Measurements from ENCODE around the gene SFRP2. TPM values are rescaled to one million over a fixed set of nuclear protein-coding genes. Genes with fewer than 3 reads are reported as not detected.

Gene SFRP2
- total RNA-seq, 2 donors from 2014 or later: not detected

DNA sequence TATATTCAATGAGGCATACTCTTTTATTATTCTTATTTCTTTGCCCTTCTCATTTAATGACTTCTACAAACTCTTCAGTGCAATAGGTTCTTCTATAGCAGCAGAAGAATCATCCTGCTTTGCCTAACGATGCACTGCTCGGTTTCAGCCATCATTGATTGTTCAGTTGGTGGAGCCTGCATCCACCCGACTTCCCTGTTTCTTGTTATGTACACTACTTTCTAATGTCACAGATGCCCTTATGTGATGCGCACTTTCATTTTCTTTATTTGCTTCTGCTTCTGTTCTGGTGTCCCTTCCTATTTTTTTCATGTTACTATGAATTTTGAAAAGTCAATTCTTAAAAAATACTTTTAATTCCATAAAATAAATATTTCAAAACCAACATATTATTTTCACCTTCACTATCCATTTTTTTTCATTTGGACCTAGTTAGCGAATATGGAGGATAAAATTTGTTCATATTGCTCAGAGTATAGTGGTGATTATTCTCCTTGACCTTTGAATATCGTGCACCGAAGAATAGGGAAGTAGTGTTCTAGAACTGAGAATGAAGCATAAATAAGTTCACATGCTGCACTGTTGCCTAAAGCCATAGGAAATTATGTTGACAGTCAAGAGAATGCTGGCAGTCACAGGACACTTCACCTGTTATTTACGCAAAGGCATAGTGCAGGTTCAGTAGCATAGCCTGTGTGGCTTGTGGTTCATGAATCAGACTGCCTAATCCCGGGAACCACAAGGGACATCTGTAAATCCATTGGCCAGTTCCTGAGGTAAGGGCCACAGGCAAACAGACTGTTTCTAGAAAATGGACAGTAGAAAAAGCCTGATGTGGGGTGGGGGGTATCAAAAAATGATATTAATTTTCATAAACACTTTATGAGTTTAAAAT is 21.3 kb upstream of the SFRP2 start:
- H3K27ac Mint-ChIP-seq: no peak overlapping the region
- ATAC-seq (replicated peaks): no peak
- H3K4me3 Mint-ChIP-seq: no peak overlapping the region
- H3K27me3 Mint-ChIP-seq: no peaks in the 10 kb centered on the region
- no peaks in the 10 kb centered on the region for H3K36me3 Mint-ChIP-seq (ENCODE audit: low read depth)
- no peaks in the 10 kb centered on the region for H3K9me3 Mint-ChIP-seq
- peaks cover 8% of the 10 kb centered on the region for H3K4me1 Mint-ChIP-seq

GRCh38 chr4:153809307-153809706 is 20.4 kb upstream of the SFRP2 start:
- ATAC-seq (replicated peaks): peak; percentile 93
- no peaks in the 10 kb centered on the region for H3K27me3 Mint-ChIP-seq
- H3K27ac Mint-ChIP-seq: no peak overlapping the region
- peaks cover 8% of the 10 kb centered on the region for H3K4me1 Mint-ChIP-seq
- no peak overlapping the region for H3K4me3 Mint-ChIP-seq
- no peaks in the 10 kb centered on the region for H3K36me3 Mint-ChIP-seq (ENCODE audit: low read depth)
- no peaks in the 10 kb centered on the region for H3K9me3 Mint-ChIP-seq

- Mint-ChIP-seq H3K9me3 (no peaks in the 10 kb centered on the region), H3K36me3 (ENCODE audit: low read depth) (no peaks in the 10 kb centered on the region), H3K4me3 (no peak overlapping the region), H3K27me3 (no peaks in the 10 kb centered on the region), H3K27ac (no peak overlapping the region), H3K4me1 (peaks cover 8% of the 10 kb centered on the region)
- no peak for ATAC-seq (replicated peaks)
Observed at GRCh38 chr4:153808175-153808574, 19.3 kb upstream of the SFRP2 start.

DNA sequence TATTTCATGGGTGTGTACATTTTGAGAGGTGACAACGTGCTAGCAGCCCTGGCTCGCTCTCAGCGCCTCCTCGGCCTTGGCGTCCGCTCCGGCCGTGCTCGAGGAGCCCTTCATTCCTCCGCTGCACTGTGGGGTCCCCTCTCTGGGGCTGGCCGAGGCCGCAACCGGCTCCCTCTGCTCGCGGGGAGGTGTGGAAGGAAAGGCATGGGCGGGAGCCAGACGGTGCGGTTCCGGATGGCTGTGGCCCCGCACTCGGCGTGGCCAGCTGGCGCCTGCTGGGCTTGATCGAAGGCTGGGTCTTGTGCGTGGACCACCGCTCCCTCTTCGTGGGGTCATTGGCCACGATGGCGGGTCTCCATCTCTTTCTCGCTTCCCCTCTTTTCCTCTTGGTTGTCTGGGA is 17.2 kb upstream of the SFRP2 start:
- Mint-ChIP-seq H3K27me3 (peaks cover 3% of the 10 kb centered on the region), H3K4me1 (peaks cover 8% of the 10 kb centered on the region), H3K9me3 (no peaks in the 10 kb centered on the region), H3K4me3 (no peak overlapping the region), H3K27ac (no peak overlapping the region), H3K36me3 (ENCODE audit: low read depth) (no peaks in the 10 kb centered on the region)
- ATAC-seq (replicated peaks): no peak

DNA sequence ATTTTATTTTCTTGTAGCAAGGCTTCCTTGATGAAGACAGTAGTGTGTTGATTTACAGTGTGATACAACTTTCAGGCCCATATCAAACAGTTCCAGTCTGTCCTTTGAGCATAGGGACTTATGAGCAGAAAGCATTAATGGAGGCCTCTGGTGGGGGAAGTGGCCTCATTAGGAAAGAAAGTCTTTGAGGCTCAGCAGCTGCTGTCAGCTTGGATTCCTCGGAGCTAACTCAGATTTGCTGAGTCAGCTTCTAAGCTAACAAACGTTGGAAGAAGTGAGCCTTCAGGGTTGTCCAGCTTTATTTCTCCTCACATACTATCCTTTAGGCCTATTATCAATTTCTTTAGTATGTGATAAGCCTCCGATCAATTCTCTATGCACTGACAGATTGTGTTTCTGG is 15.8 kb upstream of the SFRP2 start:
- Mint-ChIP-seq H3K9me3 (no peaks in the 10 kb centered on the region), H3K36me3 (ENCODE audit: low read depth) (no peaks in the 10 kb centered on the region), H3K27ac (no peak overlapping the region), H3K4me3 (no peak overlapping the region), H3K4me1 (peaks cover 5% of the 10 kb centered on the region), H3K27me3 (peaks cover 3% of the 10 kb centered on the region)
- no peak for ATAC-seq (replicated peaks)

GRCh38 chr4:153799694-153800074 is 10.8 kb upstream of the SFRP2 start:
- H3K36me3 Mint-ChIP-seq (ENCODE audit: low read depth): no peaks in the 10 kb centered on the region
- no peak overlapping the region for H3K4me3 Mint-ChIP-seq
- no peak for ATAC-seq (replicated peaks)
- no peaks in the 10 kb centered on the region for H3K9me3 Mint-ChIP-seq
- H3K27ac Mint-ChIP-seq: no peak overlapping the region
- no peaks in the 10 kb centered on the region for H3K4me1 Mint-ChIP-seq
- peaks cover 39% of the 10 kb centered on the region for H3K27me3 Mint-ChIP-seq

DNA sequence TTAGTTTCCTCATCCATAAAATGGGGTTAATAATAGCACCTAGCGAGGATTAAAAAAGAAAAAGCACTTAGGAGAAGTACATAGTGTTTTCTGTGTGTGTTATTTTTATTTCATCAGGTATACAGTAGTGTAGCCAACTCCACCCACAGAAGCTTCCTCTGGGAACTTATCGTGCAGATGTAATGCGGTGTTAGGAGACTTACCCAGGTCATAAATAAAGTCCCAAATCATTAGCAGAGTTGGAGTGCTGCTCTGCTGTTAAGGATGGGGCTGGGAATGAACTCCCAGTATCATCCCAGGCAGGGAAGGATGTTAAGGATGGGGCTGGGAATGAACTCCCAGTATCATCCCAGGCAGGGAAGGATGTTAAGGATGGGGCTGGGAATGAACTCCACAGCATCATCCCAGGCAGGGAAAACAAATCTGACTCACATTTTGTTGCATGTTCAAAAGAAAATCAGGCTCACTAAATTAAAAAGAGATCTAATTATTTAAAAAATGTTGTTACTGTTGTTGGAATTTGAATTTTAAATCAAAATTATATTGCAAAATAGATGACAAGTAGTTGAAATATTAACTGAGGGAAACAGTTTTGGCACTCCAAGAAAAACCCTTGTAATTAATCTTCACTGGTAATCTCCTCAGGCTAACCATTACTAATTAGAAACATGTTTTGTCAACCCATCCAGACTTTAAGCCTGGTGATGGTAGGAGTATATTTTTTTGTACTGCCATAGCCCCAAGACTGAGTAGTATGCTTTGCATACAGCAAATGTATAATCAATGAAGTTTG is 10.2 kb upstream of the SFRP2 start:
- no peaks in the 10 kb centered on the region for H3K9me3 Mint-ChIP-seq
- no peak for ATAC-seq (replicated peaks)
- H3K27ac Mint-ChIP-seq: no peak overlapping the region
- peaks cover 44% of the 10 kb centered on the region for H3K27me3 Mint-ChIP-seq
- no peaks in the 10 kb centered on the region for H3K4me1 Mint-ChIP-seq
- no peaks in the 10 kb centered on the region for H3K36me3 Mint-ChIP-seq (ENCODE audit: low read depth)
- H3K4me3 Mint-ChIP-seq: no peak overlapping the region

GRCh38 chr4:153798420-153798819 is 9.5 kb upstream of the SFRP2 start:
- no peaks in the 10 kb centered on the region for H3K9me3 Mint-ChIP-seq
- no peak overlapping the region for H3K27ac Mint-ChIP-seq
- no peak overlapping the region for H3K4me3 Mint-ChIP-seq
- no peaks in the 10 kb centered on the region for H3K36me3 Mint-ChIP-seq (ENCODE audit: low read depth)
- peaks cover 49% of the 10 kb centered on the region for H3K27me3 Mint-ChIP-seq
- no peaks in the 10 kb centered on the region for H3K4me1 Mint-ChIP-seq
- no peak for ATAC-seq (replicated peaks)

DNA sequence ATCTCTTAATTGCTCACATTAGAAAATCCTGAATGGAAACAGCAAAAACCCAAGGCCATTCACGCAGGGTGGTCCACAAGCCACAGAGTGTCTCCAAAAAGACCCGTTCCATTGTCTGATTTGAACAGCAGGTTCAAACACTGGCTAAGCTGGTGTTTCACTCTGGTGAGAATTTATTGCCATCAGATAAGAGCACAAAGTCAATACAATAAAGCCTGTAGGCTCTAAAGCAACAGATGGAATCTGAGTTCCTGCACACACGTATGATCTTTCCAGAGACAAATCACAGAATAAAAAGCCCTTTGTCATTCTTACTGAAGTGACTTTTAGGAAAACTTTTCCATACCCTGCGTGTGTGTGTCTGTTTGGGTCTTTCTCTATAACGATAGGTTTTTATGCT is 5.1 kb upstream of the SFRP2 start:
- Mint-ChIP-seq H3K9me3 (no peaks in the 10 kb centered on the region), H3K27ac (no peak overlapping the region), H3K27me3 (peaks cover 78% of the 10 kb centered on the region), H3K4me1 (peaks cover 7% of the 10 kb centered on the region), H3K4me3 (no peak overlapping the region), H3K36me3 (ENCODE audit: low read depth) (peaks cover 5% of the 10 kb centered on the region)
- no peak for ATAC-seq (replicated peaks)

DNA sequence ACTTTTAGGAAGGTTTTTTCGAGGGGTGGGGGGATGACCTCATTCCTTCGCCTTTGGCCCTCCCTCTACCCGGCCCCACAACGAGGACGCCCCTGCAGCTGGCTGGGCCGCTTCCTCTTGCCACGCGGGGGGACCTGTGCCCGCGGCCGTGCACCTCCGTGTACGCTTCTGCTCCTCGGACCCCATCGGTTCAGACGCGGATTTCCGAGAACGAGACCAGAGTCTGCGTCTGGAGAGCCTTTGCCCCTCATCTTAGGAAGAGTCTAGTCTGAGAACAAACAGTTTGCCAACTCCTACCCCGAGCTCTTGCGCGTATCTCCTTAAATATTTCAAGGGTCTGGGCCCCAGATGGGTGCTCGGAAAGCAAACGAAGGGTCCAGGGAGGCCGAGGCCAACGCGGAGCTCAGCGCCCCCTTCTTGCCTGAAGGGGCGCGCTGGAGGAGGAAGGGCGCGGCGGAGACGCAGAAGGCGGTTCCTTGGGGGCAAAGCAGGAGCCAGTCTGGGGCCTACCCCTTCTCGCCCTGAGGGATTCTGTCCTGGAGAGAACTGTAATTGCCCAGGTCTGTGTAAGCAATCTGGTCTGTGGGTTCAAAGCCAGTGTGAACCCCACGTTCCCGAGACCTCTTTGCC is 3.9 kb upstream of the SFRP2 start:
- ATAC-seq (replicated peaks): no peak
- no peaks in the 10 kb centered on the region for H3K9me3 Mint-ChIP-seq
- peaks cover 77% of the 10 kb centered on the region for H3K27me3 Mint-ChIP-seq
- peak overlapping the region; percentile 66 for H3K4me3 Mint-ChIP-seq
- H3K36me3 Mint-ChIP-seq (ENCODE audit: low read depth): peaks cover 5% of the 10 kb centered on the region
- H3K4me1 Mint-ChIP-seq: peaks cover 13% of the 10 kb centered on the region
- H3K27ac Mint-ChIP-seq: no peak overlapping the region

DNA sequence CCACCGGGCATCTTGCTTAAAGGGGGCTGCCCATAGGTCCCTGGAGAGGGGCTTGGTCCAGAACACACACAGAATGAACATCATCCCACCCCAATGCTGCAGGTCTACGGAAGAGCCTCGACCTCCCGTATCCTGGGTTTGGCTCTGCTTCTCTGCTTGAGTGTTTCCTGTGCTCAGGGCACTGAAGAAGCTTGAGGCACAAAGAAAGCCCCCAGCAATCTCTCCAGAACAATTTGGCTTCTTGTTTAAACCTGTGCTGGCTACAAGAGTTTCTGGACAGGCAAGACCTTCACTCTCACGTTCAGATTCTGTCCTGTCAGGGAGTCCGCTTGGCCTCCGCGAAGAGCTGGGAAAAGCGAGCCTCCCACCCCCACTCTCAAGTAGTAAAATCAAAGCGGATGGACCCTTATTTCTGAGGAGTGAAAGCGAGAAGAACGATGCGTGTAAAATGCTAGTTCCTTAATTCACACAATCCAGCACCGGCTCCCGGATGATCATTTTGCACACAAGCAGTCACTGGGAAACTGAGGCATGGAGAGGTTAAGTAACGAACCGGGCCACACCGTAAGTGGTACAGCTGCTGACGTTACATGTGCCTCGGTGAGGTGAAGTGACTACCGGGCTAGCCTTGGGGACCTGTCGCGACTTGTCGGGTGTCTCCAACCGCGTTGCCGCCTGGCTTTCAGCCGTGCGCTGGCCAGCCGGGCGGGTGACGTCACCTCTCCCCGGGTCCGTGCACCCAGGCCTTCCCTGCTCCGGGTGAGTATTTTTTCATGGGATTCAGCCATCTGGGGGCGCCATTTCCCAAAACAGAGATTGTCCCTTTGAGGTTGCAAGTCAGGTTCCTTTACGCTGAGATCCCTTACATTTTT is 3.1 kb upstream of the SFRP2 start:
- Mint-ChIP-seq H3K4me1 (peaks cover 15% of the 10 kb centered on the region), H3K27me3 (peaks cover 76% of the 10 kb centered on the region), H3K4me3 (peak overlapping the region; percentile 66), H3K27ac (no peak overlapping the region), H3K36me3 (ENCODE audit: low read depth) (peaks cover 5% of the 10 kb centered on the region), H3K9me3 (no peaks in the 10 kb centered on the region)
- peak; percentile 44 for ATAC-seq (replicated peaks)

- no peaks in the 10 kb centered on the region for H3K9me3 Mint-ChIP-seq
- H3K27ac Mint-ChIP-seq: no peak overlapping the region
- peaks cover 78% of the 10 kb centered on the region for H3K27me3 Mint-ChIP-seq
- H3K4me3 Mint-ChIP-seq: peak overlapping the region; percentile 66
- peaks cover 5% of the 10 kb centered on the region for H3K36me3 Mint-ChIP-seq (ENCODE audit: low read depth)
- H3K4me1 Mint-ChIP-seq: peaks cover 15% of the 10 kb centered on the region
- peak; percentile 32 for ATAC-seq (replicated peaks)
Observed at GRCh38 chr4:153790962-153791551, 2.2 kb upstream of the SFRP2 start.

GRCh38 chr4:153790500-153790865 is 1.6 kb upstream of the SFRP2 start:
- H3K4me3 Mint-ChIP-seq: peak overlapping the region; percentile 15
- peaks cover 5% of the 10 kb centered on the region for H3K36me3 Mint-ChIP-seq (ENCODE audit: low read depth)
- ATAC-seq (replicated peaks): no peak
- H3K4me1 Mint-ChIP-seq: peaks cover 15% of the 10 kb centered on the region
- no peak overlapping the region for H3K27ac Mint-ChIP-seq
- no peaks in the 10 kb centered on the region for H3K9me3 Mint-ChIP-seq
- peaks cover 82% of the 10 kb centered on the region for H3K27me3 Mint-ChIP-seq
